H1 (cell line): ENCODE measurements around the gene ARHGAP26. TPM values are rescaled to one million over a fixed set of nuclear protein-coding genes. Genes with fewer than 3 reads are reported as not detected.

ENCODE experiments used
- CTCF ChIA-PET: fragments of 300-600 bp; sonication (Branson Sonifier 250); formaldehyde crosslinking; loops from one replicate; lab custom pipeline; 2021; ENCODE audit not compliant: partially characterized antibody; lab: Charles Lee
- POLR2A ChIA-PET: fragments of 300-600 bp; sonication (Branson Sonifier 250); formaldehyde crosslinking; loops from one replicate; lab custom pipeline; 2021; ENCODE audit warnings: inconsistent platforms; ENCODE audit not compliant: partially characterized antibody; lab: Charles Lee
- DNase-seq, 2 experiments: peaks; one replicate each; pipeline versions ENCODE4 v3.0.0 to v3.0.0-alpha.2; 2010 to 2022; ENCODE audit warnings: low spot score in 2 of 2, low read depth in 1 of 2, mixed read lengths in 1 of 2
- FAIRE-seq: peaks from 2 replicates; lab custom pipeline; 2011; peaks lifted over from hg19 to GRCh38; lab: Jason Lieb, UNC
- H2AFZ ChIP-seq: 2 replicates; pipeline ENCODE4 v1.8.1; 2012; ENCODE audit warnings: low read length, inconsistent platforms
- H2AK5ac ChIP-seq: 2 replicates; pipeline ENCODE4 v1.6.1; 2013; ENCODE audit warnings: low read depth, low read length
- H2BK120ac ChIP-seq: replicated peaks from 2 replicates; pipeline ENCODE3; 2013; ENCODE audit warnings: low read depth, low read length, inconsistent platforms
- H2BK12ac ChIP-seq: 2 replicates; pipeline ENCODE4 v1.6.1; 2013; ENCODE audit warnings: low read depth, low read length
- H2BK15ac ChIP-seq: 2 replicates; pipeline ENCODE4 v1.6.1; 2013; ENCODE audit warnings: low read length
- H2BK20ac ChIP-seq: 2 replicates; pipeline ENCODE4 v1.6.1; 2013; ENCODE audit warnings: low read length
- H2BK5ac ChIP-seq: 2 replicates; pipeline ENCODE4 v1.6.1; 2013; ENCODE audit warnings: low read depth, low read length
- H3K14ac ChIP-seq: 2 replicates; pipeline ENCODE4 v1.6.1; 2013; ENCODE audit warnings: inconsistent platforms; ENCODE audit not compliant: insufficient read length
- H3K18ac ChIP-seq: 2 replicates; pipeline ENCODE4 v1.6.1; 2013; ENCODE audit warnings: low read length; ENCODE audit errors: extremely low read depth
- H3K23ac ChIP-seq: 2 replicates; pipeline ENCODE4 v1.6.1; 2013; ENCODE audit warnings: inconsistent platforms; ENCODE audit not compliant: insufficient read length
- H3K23me2 ChIP-seq: 2 replicates; pipeline ENCODE4 v1.6.1; 2013; ENCODE audit warnings: low read depth, low read length
- H3K27ac ChIP-seq: 2 replicates; pipeline ENCODE4 v1.6.1; 2011; ENCODE audit warnings: low read depth, low read length, inconsistent platforms
- H3K27me3 ChIP-seq, 4 experiments: replicated peaks in 1 of 4; 1 replicate in 1 of 4; 2 replicates in 3 of 4; pipeline versions ENCODE4 v1.6.1 to v1.8.1; 2011 to 2013; ENCODE audit warnings: low read length in 3 of 4, mild to moderate bottlenecking in 3 of 4, inconsistent platforms in 2 of 4, mixed read lengths in 2 of 4, moderate library complexity in 1 of 4; ENCODE audit not compliant: control insufficient read depth in 3 of 4, insufficient read depth in 3 of 4; ENCODE audit errors: extremely low read depth in 1 of 4
- H3K36me3 ChIP-seq, 4 experiments: 2 replicates each; pipeline versions ENCODE4 v1.6.1 to v1.8.1; 2011 to 2013; ENCODE audit warnings: mild to moderate bottlenecking in 4 of 4, low read length in 3 of 4, moderate library complexity in 2 of 4, control low read depth in 1 of 4, inconsistent platforms in 1 of 4; ENCODE audit not compliant: insufficient read depth in 4 of 4, control insufficient read depth in 2 of 4
- H3K4ac ChIP-seq: replicated peaks from 2 replicates; pipeline ENCODE3; 2013; ENCODE audit warnings: low read length, low read depth, mixed read lengths, inconsistent platforms; ENCODE audit not compliant: insufficient read length
- H3K4me1 ChIP-seq, 4 experiments: replicated peaks in 1 of 4; 1 replicate in 1 of 4; 2 replicates in 3 of 4; pipeline versions ENCODE4 v1.6.1 to v1.8.1; 2011 to 2013; ENCODE audit warnings: low read length in 3 of 4, inconsistent platforms in 2 of 4, mixed read lengths in 1 of 4; ENCODE audit not compliant: insufficient read depth in 4 of 4, control insufficient read depth in 3 of 4
- H3K4me2 ChIP-seq, 2 experiments: 2 replicates each; pipeline versions ENCODE4 v1.6.1 to v1.8.1; 2011 to 2013; ENCODE audit warnings: low read depth in 2 of 2, low read length in 2 of 2, control low read depth in 1 of 2, inconsistent platforms in 1 of 2, mild to moderate bottlenecking in 1 of 2; ENCODE audit not compliant: insufficient read depth in 1 of 2
- H3K4me3 ChIP-seq, 4 experiments: fragments of 200-600, 300-600 bp in 1 of 4; sonication (generic), shearing (Covaris generic), sonication (Bioruptor Twin) in 1 of 4; 2 replicates each; pipeline versions ENCODE4 v1.5.1 to v1.8.1; 2011 to 2016; ENCODE audit warnings: low read length in 4 of 4, low read depth in 3 of 4, control low read depth in 2 of 4, inconsistent platforms in 2 of 4, mild to moderate bottlenecking in 2 of 4, mixed read lengths in 1 of 4, moderate library complexity in 1 of 4; ENCODE audit not compliant: insufficient read depth in 2 of 4; ENCODE audit errors: extremely low read depth in 1 of 4
- H3K56ac ChIP-seq: replicated peaks from 2 replicates; pipeline ENCODE3; 2013; ENCODE audit warnings: low read depth, mild to moderate bottlenecking, mixed read lengths, low read length, inconsistent platforms; ENCODE audit not compliant: insufficient read length
- H3K79me1 ChIP-seq: 2 replicates; pipeline ENCODE4 v1.6.1; 2013; ENCODE audit warnings: low read depth, low read length, control low read depth
- H3K79me2 ChIP-seq, 2 experiments: 2 replicates each; pipeline versions ENCODE4 v1.6.1 to v1.8.1; 2012 to 2013; ENCODE audit warnings: low read length in 2 of 2, mild to moderate bottlenecking in 2 of 2, inconsistent platforms in 1 of 2; ENCODE audit not compliant: insufficient read depth in 2 of 2, control insufficient read depth in 1 of 2
- H3K9ac ChIP-seq, 4 experiments: replicated peaks in 1 of 4; 1 replicate in 1 of 4; 2 replicates in 3 of 4; pipeline versions ENCODE4 v1.6.1 to v1.8.1; 2011 to 2013; ENCODE audit warnings: low read depth in 3 of 4, low read length in 3 of 4, control low read depth in 2 of 4, mild to moderate bottlenecking in 2 of 4, moderate library complexity in 2 of 4, inconsistent platforms in 1 of 4; ENCODE audit errors: extremely low read depth in 1 of 4
- H3K9me3 ChIP-seq, 2 experiments: 2 replicates each; pipeline versions ENCODE4 v1.6.1 to v1.8.1; 2012 to 2013; ENCODE audit warnings: mild to moderate bottlenecking in 2 of 2, moderate library complexity in 2 of 2, control low read depth in 1 of 2, inconsistent platforms in 1 of 2, low read depth in 1 of 2, low read length in 1 of 2, mixed read lengths in 1 of 2; ENCODE audit not compliant: insufficient read depth in 2 of 2
- H4K20me1 ChIP-seq, 2 experiments: replicated peaks in 1 of 2; 2 replicates each; pipeline versions ENCODE3 to v1.8.1; 2011 to 2013; ENCODE audit warnings: inconsistent platforms in 2 of 2, low read length in 2 of 2, mild to moderate bottlenecking in 1 of 2; ENCODE audit not compliant: insufficient read depth in 2 of 2, control insufficient read depth in 1 of 2
- H4K5ac ChIP-seq: 2 replicates; pipeline ENCODE4 v1.6.1; 2013; ENCODE audit warnings: low read length, low read depth, mixed read lengths, inconsistent platforms; ENCODE audit not compliant: insufficient read length
- H4K8ac ChIP-seq: 2 replicates; pipeline ENCODE4 v1.8.0; 2013; ENCODE audit warnings: mild to moderate bottlenecking, moderate library complexity, low read length, inconsistent platforms; ENCODE audit not compliant: insufficient read depth; ENCODE audit errors: extremely low read depth
- H4K91ac ChIP-seq: replicated peaks from 2 replicates; pipeline ENCODE3; 2013; ENCODE audit warnings: low read length, mixed read lengths, inconsistent platforms; ENCODE audit not compliant: insufficient read length
- NRF1 ChIP-seq: IDR thresholded peaks from 2 replicates; pipeline ENCODE4 v1.6.1; 2011; ENCODE audit warnings: mild to moderate bottlenecking, low read depth, low read length, improper control_type of control experiment
- SP4 ChIP-seq: IDR thresholded peaks from 2 replicates; pipeline ENCODE4 v1.6.1; 2012; ENCODE audit warnings: low read length, inconsistent platforms
- SUZ12 ChIP-seq: fragments of 200-600 bp; sonication (generic); IDR thresholded peaks from 2 replicates; pipeline ENCODE4 v1.6.1; 2012; ENCODE audit warnings: mild to moderate bottlenecking, inconsistent platforms, low read length, moderate library complexity, mixed read lengths
- WGBS, 2 experiments: shearing (Covaris generic) in 1 of 2; methylation state at CpG; one replicate each; pipeline versions ENCODE4 v1.1.6 to v1.1.7; 2013 to 2015; ENCODE audit warnings: low lambda C conversion rate in 2 of 2, mixed read lengths in 2 of 2, inconsistent platforms in 1 of 2, low coverage in 1 of 2, missing lambda C conversion rate in 1 of 2; ENCODE audit not compliant: insufficient replicate concordance in 2 of 2, insufficient coverage in 1 of 2, insufficient read length in 1 of 2; ENCODE audit errors: extremely low coverage in 1 of 2, missing lambda C conversion rate in 1 of 2; 5-methylcytosine and 5-hydroxymethylcytosine counted together
- polyA plus RNA-seq, 7 experiments: library from polyadenylated mRNA; depleted of rRNA in 3 of 7; stranded (reverse) in 5 of 7; unstranded in 2 of 7; fragments of >200 nt in 5 of 7; fragments of 200-250 nt in 2 of 7; gene quantifications; 1 replicate in 5 of 7; 2 replicates in 1 of 7; 4 replicates in 1 of 7; pipeline versions ENCODE4 v1.2.1 to v1.2.3, GENCODE V29; 2011 to 2013; ENCODE audit warnings: missing spikeins in 2 of 7, mixed read lengths in 2 of 7
- total RNA-seq: library from RNA; stranded (reverse); fragmentation: NEBNext Ultra II Directional; extraction: Animal tissue kit (Norgen Biotek cat#: 25700); gene quantifications from 2 replicates; pipeline ENCODE4 v1.2.1, GENCODE V29; 2021

The ARHGAP26 gene
- total and polyA plus RNA-seq, 2 of the 8 experiments (the other 6 are each of a cell fraction or from before 2014, with no cell fraction given): 7.1 to 24.8 TPM

- Histone ChIP-seq H3K79me2 (peaks cover 0 to 55% of the 10 kb centered on the region in 2 experiments; a peak in 2 of 4 replicates), H3K27ac (no peak overlapping the region), H3K27me3 (no peaks in the 10 kb centered on the region; a peak in 1 of 7 replicates), H3K4me2 (no peak overlapping the region), H2AK5ac (no peak overlapping the region), H2BK120ac (no peak overlapping the region), H2BK12ac (no peak overlapping the region), H4K8ac (no peak overlapping the region), H3K4me1 (peaks cover 0 to 9% (median 5%) of the 10 kb centered on the region in 4 experiments; a peak in 4 of 7 replicates), H2BK20ac (no peak overlapping the region), H2BK15ac (no peak overlapping the region), H4K91ac (no peak overlapping the region), H2AFZ (no peak overlapping the region), H3K23ac (no peak overlapping the region), H3K23me2 (no peaks in the 10 kb centered on the region), H3K9me3 (no peaks in the 10 kb centered on the region), H2BK5ac (no peak overlapping the region), H3K4ac (no peak overlapping the region), H4K5ac (no peak overlapping the region), H3K14ac (no peak overlapping the region), H3K36me3 (no peaks in the 10 kb centered on the region), H3K79me1 (peaks cover 9% of the 10 kb centered on the region), H4K20me1 (peaks cover 3 to 13% of the 10 kb centered on the region in 2 experiments), H3K4me3 (no peak overlapping the region), H3K56ac (no peak overlapping the region), H3K9ac (no peak overlapping the region), H3K18ac (no peak overlapping the region)
- TF ChIP-seq SP4 (no peak), NRF1 (no peak), SUZ12 (no peak)
- DNase-seq: no peak
- ChIA-PET CTCF (no interaction called here), POLR2A (no interaction called here)
- FAIRE-seq: no peak
- 85 to 100% methylated on average over 1 to 3 of the region's 3 CpGs for WGBS, 2 experiments
Measured at GRCh38 chr5:142805339-142805738, 35.2 kb downstream of the ARHGAP26 start.
